Inferior parietal cortex (tissue), 1 donor: Measurements from ENCODE around the gene WIF1.

Experiments
- DNase-seq: peaks from one replicate; pipeline ENCODE4 v3.0.0-alpha.2; 2016; ENCODE audit errors: extremely low spot score

The WIF1 gene

DNA sequence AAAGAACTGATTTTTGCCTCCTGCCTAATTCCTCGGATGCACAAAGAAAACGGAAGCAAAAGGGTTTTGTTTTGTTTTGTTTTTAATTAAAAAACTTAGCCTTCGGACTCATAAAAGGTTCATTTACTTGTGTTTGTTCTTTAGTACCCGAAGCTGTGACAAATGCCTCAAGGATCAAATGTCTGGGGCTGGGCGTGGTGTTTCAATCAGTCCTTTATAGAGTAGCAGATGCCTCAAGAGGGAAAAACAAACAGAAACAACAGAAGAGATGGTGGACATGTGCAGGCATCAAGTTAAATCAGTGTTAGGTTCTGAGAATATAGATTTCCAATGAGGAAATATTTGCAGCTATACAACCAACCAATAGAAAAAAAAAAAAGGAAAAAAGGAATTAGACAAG, 1.6 kb upstream of the WIF1 start:
- DNase-seq = no peak

DNA sequence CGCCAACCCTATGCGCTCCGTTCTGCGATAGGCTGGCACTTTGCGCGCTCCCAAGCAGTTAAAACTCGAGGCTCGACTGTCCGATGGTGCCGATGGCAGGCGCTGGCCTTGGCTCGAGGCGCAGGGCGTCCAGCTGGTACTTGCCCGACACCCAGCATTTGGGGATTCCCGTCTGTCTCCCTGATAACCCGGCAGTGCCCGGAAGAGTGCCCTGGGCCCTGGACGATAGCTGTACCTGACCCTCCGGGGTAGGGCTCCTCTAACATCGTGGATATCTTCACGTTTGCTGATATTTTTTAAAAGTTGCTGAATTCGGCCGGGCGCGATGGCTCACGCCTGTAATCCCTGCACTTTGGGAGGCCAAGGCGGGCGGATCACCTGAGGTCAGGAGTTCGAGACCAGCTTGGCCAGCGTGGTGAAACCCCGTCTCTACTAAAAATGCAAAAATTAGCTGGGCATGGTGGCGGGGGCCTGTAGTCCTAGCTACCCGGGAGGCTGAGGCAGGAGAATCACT, 908 bp upstream of the WIF1 start:
- DNase-seq = no peak

DNA sequence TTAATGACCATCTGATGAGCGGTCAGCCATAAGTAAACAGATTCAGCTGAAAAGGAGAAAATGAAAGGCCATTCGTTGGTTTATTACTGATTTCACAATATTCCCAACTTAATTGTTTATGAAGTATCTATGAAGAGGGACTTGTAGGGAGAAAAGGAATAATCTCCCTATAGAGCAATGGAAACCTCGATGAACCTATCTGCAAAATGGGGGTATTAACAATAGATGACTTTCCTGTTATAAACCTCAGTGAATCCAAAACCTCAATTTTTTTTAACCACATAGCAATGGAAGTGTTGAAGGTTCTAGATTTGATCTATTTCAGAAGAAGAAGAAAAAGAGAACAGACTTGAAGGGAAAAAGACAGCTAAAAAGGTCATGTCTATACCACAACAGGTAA, 2.0 kb downstream of the WIF1 start:
- DNase-seq = no peak

DNA sequence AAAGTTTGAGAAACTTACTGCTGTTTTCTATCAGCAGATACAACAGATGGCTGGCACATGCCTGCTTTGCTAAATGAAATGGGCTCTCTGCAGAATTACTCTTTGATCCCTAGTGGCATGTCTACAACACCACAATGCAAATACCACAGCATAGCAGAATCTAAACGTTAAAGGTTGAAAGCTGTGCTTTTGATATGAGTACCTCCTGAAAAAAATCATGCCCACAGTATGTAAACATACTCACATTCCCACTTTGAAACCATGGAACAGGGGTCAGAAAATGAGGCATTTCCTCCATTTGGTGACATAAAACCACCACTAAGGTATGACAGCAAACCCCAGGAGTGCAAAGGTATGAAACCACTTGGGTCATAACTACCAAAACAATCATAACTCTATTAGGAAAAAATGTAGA, 7.5 kb downstream of the WIF1 start:
- no peak for DNase-seq

DNA sequence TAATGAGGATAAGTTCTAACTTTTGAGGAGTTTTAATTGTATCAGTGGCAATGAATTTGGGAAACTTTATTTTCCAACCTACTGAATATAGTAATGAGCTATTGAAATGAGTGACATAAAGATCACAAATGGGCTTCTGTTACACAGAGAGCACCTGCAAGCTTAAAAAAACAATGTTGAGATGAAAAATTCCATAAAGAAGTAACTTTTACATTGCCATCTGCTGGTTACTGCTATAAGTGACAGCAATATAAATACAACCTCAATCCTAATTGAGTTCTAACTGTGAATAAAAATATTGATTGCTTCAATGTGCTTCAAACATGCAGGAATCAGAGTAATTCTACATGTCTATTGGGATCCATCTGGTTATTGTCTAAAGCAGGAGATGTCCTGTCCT, 14.2 kb downstream of the WIF1 start:
- no peak for DNase-seq

DNA sequence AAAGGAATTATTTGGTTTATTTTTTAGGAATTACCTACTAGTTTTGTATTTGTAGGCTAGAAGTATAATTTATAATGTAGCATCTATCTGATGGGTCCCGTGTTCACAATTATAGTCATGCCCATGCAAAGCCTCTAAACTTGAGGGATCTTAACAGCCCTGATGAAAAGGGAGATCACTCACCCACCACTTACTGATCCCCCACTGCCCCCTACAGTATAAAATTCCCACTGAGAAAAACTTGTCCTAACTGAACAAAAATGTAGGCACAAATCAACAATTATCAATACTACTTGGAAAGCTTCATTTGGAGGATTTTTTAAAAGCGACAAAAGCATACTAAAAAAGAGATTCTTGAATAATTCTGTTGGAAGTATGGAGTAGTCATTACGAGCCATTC, 21.0 kb downstream of the WIF1 start:
- no peak for DNase-seq

DNA sequence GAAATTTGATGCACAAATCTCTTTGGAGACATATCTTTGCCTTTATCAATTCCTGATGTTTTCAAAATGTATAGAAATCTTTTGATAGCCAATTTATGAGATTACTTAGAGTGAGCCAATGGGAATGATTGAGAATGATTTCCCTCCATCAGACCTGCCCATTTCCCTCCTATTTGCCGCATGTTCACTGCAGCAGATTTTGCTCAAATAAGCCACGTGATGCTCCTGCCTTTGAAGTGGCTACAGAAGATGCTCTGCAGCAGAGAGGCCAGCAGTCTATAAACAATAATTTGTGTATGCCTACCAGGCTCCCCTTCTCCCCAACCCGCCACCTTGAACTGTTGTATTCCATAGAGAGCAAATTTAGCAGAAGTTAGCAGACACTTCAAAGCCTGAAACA, 21.9 kb downstream of the WIF1 start:
- no peak for DNase-seq

DNA sequence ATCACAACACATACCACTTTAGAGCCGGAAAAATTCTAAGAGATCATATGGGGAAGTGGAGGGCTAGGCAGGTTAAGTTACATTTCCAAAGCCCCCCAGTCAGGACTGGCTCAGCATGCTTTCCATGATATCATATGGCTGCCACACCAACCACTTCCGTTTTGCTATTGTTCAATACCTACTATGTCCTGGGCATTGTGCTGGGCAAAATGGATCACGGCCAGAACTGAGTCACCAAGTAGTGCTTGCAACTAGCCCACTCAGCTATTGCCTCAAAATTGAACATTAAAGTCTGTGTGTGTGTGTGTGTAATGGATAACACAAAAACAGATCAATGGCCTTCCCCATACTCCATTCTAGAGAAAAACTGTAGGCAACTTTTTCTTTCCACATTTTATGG, 22.7 kb downstream of the WIF1 start:
- no peak for DNase-seq

DNA sequence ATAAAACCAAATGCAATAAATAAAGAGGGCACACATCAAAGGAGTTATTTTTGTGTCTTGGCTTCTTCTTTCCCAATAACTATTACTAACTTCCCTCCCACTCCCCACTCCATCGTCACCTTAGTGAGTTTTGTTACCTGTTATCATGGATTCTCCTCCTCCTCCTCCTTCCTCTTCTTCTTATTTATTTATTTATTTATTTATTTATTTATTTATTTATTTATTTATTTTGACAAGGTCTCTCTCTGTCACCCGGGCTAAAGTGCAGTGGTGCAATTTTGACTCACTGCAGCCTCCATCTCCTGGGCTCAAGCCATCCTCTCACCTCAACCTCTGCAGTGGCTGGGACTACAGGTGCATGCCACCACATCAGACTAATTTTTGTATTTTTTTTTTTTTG, 26.4 kb downstream of the WIF1 start:
- no peak for DNase-seq

DNA sequence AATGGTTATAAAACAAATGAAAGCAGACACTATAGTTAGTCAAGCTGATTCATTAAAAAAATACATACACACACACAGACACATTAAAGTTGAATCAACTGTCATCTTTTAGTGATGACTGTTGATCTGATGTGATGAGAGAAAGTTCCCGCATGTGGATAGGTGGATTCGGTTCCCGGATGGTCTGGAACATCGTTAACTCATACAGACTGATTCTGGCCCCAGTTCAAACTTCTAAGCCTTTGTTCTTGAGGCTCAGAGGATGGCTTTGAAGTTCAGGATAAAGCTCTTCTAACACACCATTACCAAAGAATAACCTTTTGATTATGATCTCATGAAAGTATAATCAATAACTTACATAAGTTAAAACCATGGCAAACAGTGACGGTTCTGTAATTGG, 27.5 kb downstream of the WIF1 start:
- no peak for DNase-seq

DNA sequence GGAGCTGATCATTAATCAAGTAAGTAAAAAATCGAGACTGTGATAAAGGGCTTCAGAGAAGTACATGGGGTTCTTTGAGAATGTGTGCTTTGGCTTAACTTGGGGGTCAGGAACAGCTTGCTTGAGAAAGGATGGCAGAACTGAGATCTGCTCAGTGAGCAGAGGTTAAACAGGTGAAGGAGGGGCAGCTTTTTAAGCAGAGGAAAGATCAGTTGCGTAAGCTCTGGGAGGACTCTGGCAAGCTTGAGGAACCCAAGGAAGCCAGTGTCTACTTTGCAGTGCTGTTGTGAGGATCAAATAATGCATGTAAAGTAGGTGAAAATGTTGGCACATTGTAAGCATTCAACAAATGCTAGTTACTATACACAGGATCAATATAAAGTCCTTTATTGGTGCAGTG, 30.6 kb downstream of the WIF1 start:
- no peak for DNase-seq

DNA sequence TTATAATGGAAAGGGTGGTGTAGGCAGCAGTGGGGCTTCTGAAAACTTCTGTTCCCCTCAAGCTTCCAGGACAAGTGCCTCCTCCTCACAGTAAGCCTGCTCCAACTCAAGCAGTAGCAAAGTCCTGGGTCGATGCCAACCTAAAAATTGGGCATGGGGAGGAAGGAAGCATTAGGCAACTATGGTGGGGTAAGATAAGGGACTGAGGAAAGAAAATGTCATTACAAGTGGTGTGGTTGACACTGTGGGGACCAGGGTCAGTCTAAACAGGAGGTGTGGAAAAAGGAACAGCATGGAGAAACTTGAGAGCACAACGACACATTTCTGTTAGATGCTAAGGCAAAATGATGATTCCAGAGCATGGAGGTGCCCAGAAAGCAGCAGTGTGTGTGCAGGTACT, 34.9 kb downstream of the WIF1 start:
- no peak for DNase-seq

DNA sequence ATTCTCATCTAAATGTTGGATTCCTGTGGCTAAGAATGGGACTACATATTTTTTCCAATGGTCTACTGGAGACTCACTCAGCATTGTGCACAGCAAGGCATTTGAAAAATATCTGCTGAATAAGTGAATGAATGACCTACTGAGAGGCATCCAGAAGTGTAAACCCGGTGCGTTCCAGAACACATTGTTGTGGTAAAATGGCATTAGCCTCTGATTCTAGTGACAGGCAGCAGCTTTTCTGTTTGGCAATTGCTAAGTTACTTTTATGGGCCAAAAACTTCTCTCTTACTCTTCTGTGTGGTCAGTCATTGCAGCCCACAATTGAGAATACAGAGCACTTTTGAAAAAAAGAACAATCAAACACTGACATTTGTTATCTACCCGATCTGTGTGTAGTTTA, 36.5 kb downstream of the WIF1 start:
- no peak for DNase-seq

DNA sequence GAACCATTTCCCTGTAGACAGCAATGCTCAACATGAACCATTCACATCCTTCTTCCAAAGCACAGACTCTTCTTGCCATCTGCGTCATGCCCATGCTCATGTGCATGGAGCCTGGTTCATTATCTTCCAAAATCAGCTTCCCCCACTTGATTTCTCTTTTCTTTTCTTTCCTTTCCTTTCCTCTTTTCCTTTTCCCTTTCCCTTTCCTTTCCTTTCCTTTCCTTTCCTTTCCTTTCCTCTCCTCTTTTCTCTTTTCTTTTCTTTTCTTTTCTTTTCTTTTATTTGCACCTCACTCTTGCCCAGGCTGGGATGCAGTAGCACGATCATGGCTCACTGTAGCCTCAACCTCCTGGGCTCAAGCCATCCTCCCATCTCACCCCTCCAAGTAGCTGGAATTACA, 37.5 kb downstream of the WIF1 start:
- no peak for DNase-seq

DNA sequence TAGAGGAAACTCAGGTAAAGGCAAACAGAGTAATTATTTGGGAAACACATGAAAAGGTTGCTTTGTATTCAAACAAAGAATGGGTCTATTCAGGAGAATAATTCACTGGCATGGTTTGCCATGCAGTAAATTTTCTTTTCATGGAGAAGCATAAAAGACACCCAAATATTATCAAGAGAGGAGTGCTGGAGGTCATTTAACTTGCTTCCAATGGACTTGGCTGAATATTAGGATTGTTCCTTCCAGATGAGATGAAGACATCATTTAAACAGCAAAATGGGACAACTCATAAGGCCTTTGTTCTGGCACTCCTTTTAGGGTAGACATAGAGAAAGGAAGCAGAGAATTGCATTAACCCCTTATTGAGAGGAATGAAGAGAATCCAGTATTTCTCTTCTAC, 38.7 kb downstream of the WIF1 start:
- no peak for DNase-seq

DNA sequence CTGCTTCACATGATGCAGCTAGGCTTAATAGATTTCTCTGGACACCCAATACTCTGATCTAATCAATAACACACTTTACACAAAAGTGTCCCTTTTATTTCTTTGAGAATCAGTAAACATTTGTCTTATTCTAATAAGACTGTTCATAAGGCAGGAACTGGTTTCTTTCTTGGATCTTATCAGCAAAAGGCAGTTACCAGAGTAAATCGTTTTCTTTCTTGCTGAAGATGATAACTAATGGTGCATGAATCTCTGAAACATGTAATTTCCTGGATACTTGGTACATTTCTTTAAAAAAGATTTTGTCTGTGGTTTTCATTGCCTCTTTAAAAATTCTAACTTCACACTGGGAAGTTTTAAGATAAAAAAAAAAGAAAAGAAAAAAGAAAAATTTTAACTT, 39.6 kb downstream of the WIF1 start:
- DNase-seq = no peak

DNA sequence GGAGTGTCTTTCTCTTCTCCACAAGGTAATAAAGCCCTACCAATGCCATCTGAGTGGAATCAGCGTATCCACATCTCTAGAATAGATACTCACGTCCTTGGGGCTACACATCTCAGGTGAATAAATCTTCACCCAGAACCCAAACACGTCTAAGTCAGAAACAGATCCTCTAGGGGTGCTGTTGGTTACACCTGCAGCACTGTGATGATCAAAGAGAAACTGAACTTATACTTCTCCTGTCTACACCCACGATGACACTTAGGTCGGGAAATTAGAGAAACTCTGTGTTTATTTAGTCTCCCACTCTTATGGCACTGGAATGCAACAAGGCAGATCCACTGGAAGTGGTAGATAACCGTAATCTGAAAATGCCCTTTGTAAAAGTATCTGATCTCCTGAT, 46.2 kb downstream of the WIF1 start:
- no peak for DNase-seq

DNA sequence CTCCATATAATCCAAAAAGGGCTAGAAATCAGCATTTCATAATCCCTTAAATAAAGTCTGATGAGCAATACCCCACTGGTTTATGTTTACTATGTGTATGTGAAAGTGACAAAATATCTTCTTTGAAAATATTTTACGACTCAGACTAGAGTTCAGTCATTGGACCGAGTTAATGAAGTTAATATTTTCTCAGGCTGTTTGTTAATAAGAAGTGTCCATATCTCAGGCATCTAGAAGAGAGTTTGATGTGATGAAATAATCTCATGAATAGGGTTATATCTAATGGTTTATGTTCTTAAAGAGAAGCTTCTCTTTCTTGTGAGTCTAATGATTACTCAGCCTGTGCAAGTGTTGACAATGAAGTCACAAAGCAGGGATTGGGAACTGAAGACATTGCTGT, 51.8 kb downstream of the WIF1 start:
- no peak for DNase-seq

DNA sequence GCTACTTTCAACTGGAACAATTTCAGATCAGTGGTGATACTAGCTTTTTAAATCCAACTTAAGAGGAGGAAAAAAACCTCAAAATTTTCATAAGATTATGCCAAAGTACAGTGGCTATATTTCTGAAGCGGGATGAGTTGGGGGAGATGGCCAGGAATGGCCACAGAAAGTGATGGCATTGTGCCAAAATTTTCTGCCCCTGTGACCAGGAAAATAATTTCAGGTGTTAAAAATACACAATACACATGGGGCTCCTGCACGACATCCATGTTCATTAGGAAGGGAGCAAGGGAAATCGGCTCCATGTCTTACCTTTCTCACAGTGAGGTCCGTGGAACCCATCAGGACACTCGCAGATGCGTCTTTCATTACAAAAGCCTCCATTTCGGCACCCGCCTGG, 53.7 kb downstream of the WIF1 start:
- DNase-seq = no peak

DNA sequence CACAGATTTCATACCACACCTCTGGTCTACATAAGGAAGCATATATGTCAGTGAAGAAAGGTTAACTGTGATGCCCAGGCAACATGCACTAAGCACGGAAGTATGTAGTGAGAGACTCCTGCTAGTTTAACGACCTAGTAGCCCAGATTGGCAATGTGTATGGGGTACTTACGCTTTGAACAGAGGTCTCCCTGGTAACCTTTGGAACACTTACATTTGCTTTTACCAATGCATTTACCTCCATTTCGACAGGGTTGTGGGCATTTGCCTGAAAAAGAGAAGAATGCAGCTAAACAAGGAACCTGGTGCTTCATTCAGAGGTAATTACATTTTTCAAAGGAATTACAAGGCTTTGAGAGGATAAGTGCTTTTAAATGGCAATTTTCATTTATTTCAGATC, 65.2 kb downstream of the WIF1 start:
- DNase-seq = no peak

DNA sequence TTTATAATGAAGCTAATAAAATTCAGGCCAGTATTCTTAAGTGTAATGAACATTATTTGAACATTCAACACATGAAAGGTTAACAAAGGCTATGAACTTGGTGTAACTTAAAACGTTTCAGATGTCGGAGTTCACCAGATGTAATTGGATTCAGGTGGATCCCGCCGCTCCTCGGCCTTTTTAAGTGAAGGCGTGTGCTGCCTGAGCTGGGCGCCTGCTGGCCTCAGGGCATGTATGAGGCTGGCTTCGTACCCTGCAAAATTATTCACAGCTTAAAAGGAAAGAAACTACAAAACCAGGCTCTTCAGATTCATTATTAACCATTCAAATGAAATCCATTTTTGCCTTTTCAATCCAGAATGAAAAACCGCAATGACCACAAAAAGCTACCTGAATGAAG, 69.9 kb downstream of the WIF1 start:
- DNase-seq = no peak

DNA sequence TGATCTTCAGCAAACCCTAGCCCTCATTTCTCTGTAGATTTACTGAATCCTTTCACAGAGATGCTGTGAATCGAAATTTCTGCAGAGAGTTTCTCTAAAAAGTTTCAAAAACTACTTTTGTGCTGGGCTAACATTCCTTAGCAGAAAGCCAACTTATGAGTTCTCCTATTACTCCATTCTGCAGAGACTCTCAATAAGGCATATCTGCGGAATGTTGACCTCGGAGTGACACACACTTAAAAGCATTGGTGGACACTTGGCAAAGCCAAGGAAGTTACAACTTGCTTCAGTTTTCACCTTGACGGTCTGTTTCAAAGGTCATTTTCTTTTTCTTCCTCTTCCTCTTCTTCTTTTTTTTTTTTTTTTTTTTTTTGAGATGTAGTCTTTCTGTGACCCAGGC, 75.8 kb downstream of the WIF1 start:
- DNase-seq = no peak

DNA sequence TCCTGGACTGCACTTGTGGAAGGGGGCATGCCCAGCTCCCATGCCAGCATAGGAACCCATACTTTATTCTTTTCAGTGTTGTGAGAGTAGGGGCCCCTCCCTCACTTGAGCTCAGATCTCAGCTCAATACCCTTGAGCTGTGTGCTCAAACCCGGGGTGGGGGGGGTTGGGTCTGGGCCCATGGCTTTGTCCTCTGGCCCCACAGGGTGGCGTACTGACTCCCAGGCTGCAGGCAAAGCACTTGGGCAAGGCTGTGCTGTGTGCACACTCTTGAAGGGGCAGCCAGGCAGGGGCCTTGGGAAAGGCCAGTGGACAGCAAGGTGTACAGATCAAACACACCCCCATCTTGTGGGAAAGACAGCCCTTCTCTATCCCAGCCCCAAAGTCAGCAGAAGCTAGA, 81.8 kb downstream of the WIF1 start:
- no peak for DNase-seq

DNA sequence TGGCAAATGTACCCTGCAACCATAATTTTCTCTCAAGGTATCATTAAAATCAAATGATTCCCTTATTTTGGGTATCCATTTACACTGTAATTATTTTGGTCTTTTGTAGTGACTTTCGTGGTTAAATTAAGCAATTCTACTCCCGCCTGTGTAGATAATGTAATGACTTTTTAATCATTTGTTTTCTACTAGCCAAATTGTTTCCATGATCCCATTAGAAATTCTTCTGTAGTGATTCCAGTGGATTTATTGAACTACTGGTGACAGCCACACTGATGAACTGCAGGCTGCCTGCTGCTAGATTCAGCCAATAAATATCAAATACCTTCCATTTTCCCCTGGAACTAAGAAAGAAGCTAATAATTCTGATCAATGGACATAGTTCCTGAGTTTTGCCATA, 96.0 kb downstream of the WIF1 start:
- no peak for DNase-seq

DNA sequence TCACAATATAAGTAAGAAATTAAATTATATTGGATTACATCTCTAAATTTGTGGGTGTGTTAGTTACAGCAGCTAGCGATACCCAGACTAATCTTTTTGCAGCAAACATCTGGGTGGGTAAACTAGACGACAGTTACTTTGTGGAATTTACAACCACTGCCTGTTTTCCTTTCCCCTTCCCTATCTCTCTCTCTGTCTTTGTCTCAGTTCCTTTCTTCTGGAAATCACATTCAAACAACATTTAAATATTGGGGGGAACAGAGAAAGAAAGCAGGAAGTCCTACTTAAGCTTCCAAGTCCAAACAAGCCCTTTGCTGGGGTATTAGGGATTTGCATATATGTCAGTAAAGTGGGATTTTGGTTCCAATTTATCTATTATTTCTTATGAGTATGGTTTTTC, 97.6 kb downstream of the WIF1 start:
- no peak for DNase-seq
